HepG2 (cell line): ENCODE data around the gene GARIN5A. TPM values are rescaled to one million over a fixed set of nuclear protein-coding genes. Genes with fewer than 3 reads are reported as not detected.

Source experiments
- ATAC-seq: fragments of 200-7000 bp; cut with Tn5 transposase; 3 replicates; pipeline ENCODE4 v1.9.1; 2020; ENCODE audit warnings: mild to moderate bottlenecking, moderate library complexity
- BruUV-seq: library from RNA; stranded (reverse); fragments of 400-500 nt; replicated peaks from 2 replicates; lab custom pipeline; 2021; lab: Mats Ljungman, UMichigan
- CTCF ChIA-PET: fragments of 300-600 bp; formaldehyde crosslinking; extraction: SDS; loops from one replicate; lab custom pipeline; 2021; ENCODE audit warnings: low total read pairs, inconsistent platforms, low intra/inter-chr PET ratio; lab: Yijun Ruan, JAX
- POLR2A ChIA-PET: fragments of 350-600 bp; sonication (Branson Sonifier 250); formaldehyde crosslinking; loops from one replicate; lab custom pipeline; 2020; ENCODE audit warnings: antibody characterized with exemption, inconsistent platforms; lab: Yijun Ruan, JAX
- DNase-seq: peaks from one replicate; pipeline ENCODE4 v3.0.0-alpha.2; 2015; ENCODE audit warnings: low spot score
- FAIRE-seq: peaks from 3 replicates; lab custom pipeline; 2011; peaks lifted over from hg19 to GRCh38; lab: Jason Lieb, UNC
- H2AFZ ChIP-seq: one replicate; pipeline ENCODE4 v1.6.1; 2011; ENCODE audit warnings: low read length, inconsistent platforms
- H3K27ac ChIP-seq: fragments of 300-600 bp; 3 replicates; pipeline ENCODE4 v1.8.0; 2011; ENCODE audit warnings: mixed run types, mild to moderate bottlenecking, mixed read lengths, low read length, inconsistent platforms; ENCODE audit not compliant: insufficient read depth; ENCODE audit errors: extremely low read length
- H3K27me3 ChIP-seq, 2 experiments: fragments of 200-600 bp in 1 of 2; 2 replicates in 1 of 2; 3 replicates in 1 of 2; pipeline versions ENCODE4 v1.6.0 to v1.8.0; 2011; ENCODE audit warnings: low read length in 2 of 2, mild to moderate bottlenecking in 2 of 2, moderate library complexity in 2 of 2, inconsistent platforms in 1 of 2; ENCODE audit not compliant: insufficient read depth in 2 of 2, control insufficient read depth in 1 of 2
- H3K36me3 ChIP-seq, 2 experiments: fragments of 200-600 bp in 1 of 2; replicated peaks in 1 of 2; 2 replicates in 1 of 2; 3 replicates in 1 of 2; pipeline versions ENCODE4 v1.5.1 to v1.8.0; 2011; ENCODE audit warnings: low read length in 2 of 2, inconsistent platforms in 1 of 2; ENCODE audit not compliant: insufficient read depth in 2 of 2, control insufficient read depth in 1 of 2
- H3K4me1 ChIP-seq: 2 replicates; pipeline ENCODE4 v1.5.1; 2012; ENCODE audit warnings: low read length, inconsistent platforms; ENCODE audit not compliant: insufficient read depth
- H3K4me2 ChIP-seq: 2 replicates; pipeline ENCODE4 v1.6.0; 2011; ENCODE audit warnings: low read depth, low read length, inconsistent platforms
- H3K4me3 ChIP-seq, 3 experiments: fragments of 200-600 bp in 1 of 3; sonication (generic), shearing (Covaris generic) in 1 of 3; replicated peaks in 1 of 3; 2 replicates each; pipeline ENCODE4 v1.5.1; 2011 to 2016; ENCODE audit warnings: low read length in 3 of 3, inconsistent platforms in 2 of 3, low read depth in 2 of 3, mild to moderate bottlenecking in 2 of 3, control low read depth in 1 of 3, mixed read lengths in 1 of 3; ENCODE audit not compliant: insufficient read depth in 1 of 3
- H3K79me2 ChIP-seq: one replicate; pipeline ENCODE4 v1.6.1; 2011; ENCODE audit warnings: low read length, inconsistent platforms; ENCODE audit not compliant: insufficient read depth
- H3K9ac ChIP-seq: 2 replicates; pipeline ENCODE4 v1.6.0; 2011; ENCODE audit warnings: mild to moderate bottlenecking, low read depth, low read length, inconsistent platforms; ENCODE audit not compliant: insufficient read depth
- H3K9me3 ChIP-seq: 2 replicates; pipeline ENCODE4 v1.5.1; 2012; ENCODE audit warnings: mild to moderate bottlenecking, low read length
- H4K20me1 ChIP-seq: 2 replicates; pipeline ENCODE4 v1.6.0; 2011; ENCODE audit warnings: inconsistent platforms, mild to moderate bottlenecking, low read length, moderate library complexity; ENCODE audit not compliant: insufficient read depth
- KLF16 ChIP-seq, 2 experiments: sonication (generic) in 1 of 2; formaldehyde crosslinking in 1 of 2; IDR thresholded peaks; 2 replicates each; pipeline versions ENCODE4 v1.6.1 to v1.8.0; 2016 to 2023; ENCODE audit warnings: missing genetic modification reagents in 2 of 2, missing compliant biosample characterization in 1 of 2
- MEF2D ChIP-seq: sonication (generic); formaldehyde crosslinking; IDR thresholded peaks from 2 replicates; pipeline ENCODE4 v1.5.1; 2020; ENCODE audit warnings: mild to moderate bottlenecking, missing genetic modification reagents
- SRF ChIP-seq: IDR thresholded peaks from 2 replicates; pipeline ENCODE4 v1.6.1; 2011; ENCODE audit warnings: mild to moderate bottlenecking, low read depth, low read length, moderate library complexity
- SRY ChIP-seq: sonication (generic); formaldehyde crosslinking; IDR thresholded peaks from 2 replicates; pipeline ENCODE4 v1.8.0; 2022; ENCODE audit warnings: mild to moderate bottlenecking, missing genetic modification reagents
- ZNF234 ChIP-seq: sonication (generic); formaldehyde crosslinking; conservative IDR thresholded peaks from 2 replicates; pipeline ENCODE4 v1.5.1; 2020; ENCODE audit warnings: mild to moderate bottlenecking, missing genetic modification reagents
- ZNF383 ChIP-seq: sonication (generic); formaldehyde crosslinking; IDR thresholded peaks from 2 replicates; pipeline ENCODE4 v1.4.0; 2020; ENCODE audit warnings: missing genetic modification reagents, mild to moderate bottlenecking, borderline replicate concordance
- ZNF543 ChIP-seq: sonication (generic); formaldehyde crosslinking; IDR thresholded peaks from 2 replicates; pipeline ENCODE4 v1.4.0; 2020; ENCODE audit warnings: mild to moderate bottlenecking, missing genetic modification reagents
- ZNF557 ChIP-seq: sonication (generic); formaldehyde crosslinking; IDR thresholded peaks from 2 replicates; pipeline ENCODE4 v1.4.0; 2020; ENCODE audit warnings: missing genetic modification reagents
- ZNF792 ChIP-seq: IDR thresholded peaks from 2 replicates; pipeline ENCODE4 v1.6.1; 2016
- WGBS: methylation state at CpG from one replicate; pipeline ENCODE4 v1.1.6; 2017; ENCODE audit warnings: low lambda C conversion rate; 5-methylcytosine and 5-hydroxymethylcytosine counted together
- in situ Hi-C: cut with HindIII; loops from 2 replicates; pipeline ENCODE4 v1.10.0; 2017; ENCODE audit warnings: low pct_unique_long_range_greater_than_20kb; ENCODE audit not compliant: extremely low pct_ligation_motif_present
- intact Hi-C: fragments of 100-400 bp; cut with micrococcal nuclease; formaldehyde crosslinking; loops from one replicate; pipeline ENCODE4 v1.10.0; 2022; ENCODE audit not compliant: unreplicated experiment
- polyA plus RNA-seq, 8 experiments: library from polyadenylated mRNA; depleted of rRNA in 3 of 8; stranded (reverse) in 7 of 8; unstranded in 1 of 8; fragments of >200 nt; fragmentation: Illumina TruSeq in 4 of 8; extraction: Trizol in 4 of 8; gene quantifications; 2 replicates each; pipeline versions ENCODE4 v1.2.1 to v1.2.3, GENCODE V29; 2011 to 2016; ENCODE audit warnings: low read depth in 4 of 8, missing spikeins in 1 of 8, mixed read lengths in 1 of 8; ENCODE audit not compliant: insufficient read depth in 1 of 8
- total RNA-seq, 5 experiments: library from RNA; depleted of rRNA; stranded (reverse); fragments of >200 nt; fragmentation: Illumina TruSeq; extraction: Trizol; gene quantifications; 2 replicates each; pipeline ENCODE4 v1.2.3, GENCODE V29; 2016; ENCODE audit warnings: low read depth in 1 of 5
- TF ChIP-seq, protein P1 (sequence below): sonication (generic); formaldehyde crosslinking; IDR thresholded peaks from 2 replicates; pipeline ENCODE4 v1.8.0; 2022; ENCODE audit warnings: mild to moderate bottlenecking, missing genetic modification reagents, moderate library complexity
- TF ChIP-seq, protein P2 (sequence below): IDR thresholded peaks from 2 replicates; pipeline ENCODE4 v1.6.1; 2016; ENCODE audit warnings: missing compliant biosample characterization, missing genetic modification reagents, borderline replicate concordance

Gene GARIN5A
- total and polyA plus RNA-seq, 2 of the 13 experiments (the other 11 are each of a cell fraction or from before 2014, with no cell fraction given), result not detected

DNA sequence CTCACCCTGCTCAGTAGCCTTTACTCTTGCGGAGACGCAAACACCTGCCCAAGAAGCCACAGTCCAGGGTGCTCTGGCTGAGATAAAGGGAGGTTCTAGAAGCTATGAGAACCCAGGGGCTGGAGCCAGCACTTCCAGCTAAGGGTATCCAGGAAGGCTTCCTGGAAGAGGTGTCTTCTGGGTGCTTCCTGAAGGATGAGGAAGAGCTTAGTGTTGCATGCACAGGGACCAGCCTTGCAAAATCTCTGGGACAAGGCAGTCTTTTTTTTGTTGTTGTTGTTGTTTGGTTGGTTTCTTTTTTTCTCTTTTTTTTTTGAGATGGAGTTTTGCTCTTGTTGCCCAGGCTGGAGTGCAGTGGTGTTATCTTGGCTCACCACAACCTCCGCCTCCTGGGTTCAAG, 23.4 kb downstream of the GARIN5A start:
- ChIA-PET CTCF (no interaction called here), POLR2A (no interaction called here)
- ATAC-seq (no peak), FAIRE-seq (no peak), DNase-seq (no peak)
- H3K27me3 ChIP-seq, result peaks cover 1 to 18% of the 10 kb centered on the region in 2 experiments; a peak in 3 of 5 replicates
- H3K27ac ChIP-seq, result no peak overlapping the region
- no peaks in the 10 kb centered on the region for H3K36me3 ChIP-seq
- no peaks in the 10 kb centered on the region for H4K20me1 ChIP-seq
- no peaks in the 10 kb centered on the region for H3K9me3 ChIP-seq
- H3K9ac ChIP-seq, result no peak overlapping the region
- no peak overlapping the region for H3K4me3 ChIP-seq
- H2AFZ ChIP-seq, result no peak overlapping the region
- H3K4me2 ChIP-seq, result no peak overlapping the region
- H3K79me2 ChIP-seq, result no peaks in the 10 kb centered on the region
- no TSS peak for BruUV-seq
- TF ChIP-seq ZNF557 (CRISPR knock-in tag) (no peak), ZNF543 (CRISPR knock-in tag) (no peak), ZNF383 (no peak), ZNF234 (no peak), MEF2D (CRISPR knock-in tag) (no peak), KLF16 (CRISPR knock-in tag; IDR thresholded peaks at IDR 0.05) (no peak), SRF (no peak), ZNF792 (CRISPR knock-in tag) (no peak), SRY (CRISPR knock-in tag) (no peak)
- TF ChIP-seq, protein P1, sequence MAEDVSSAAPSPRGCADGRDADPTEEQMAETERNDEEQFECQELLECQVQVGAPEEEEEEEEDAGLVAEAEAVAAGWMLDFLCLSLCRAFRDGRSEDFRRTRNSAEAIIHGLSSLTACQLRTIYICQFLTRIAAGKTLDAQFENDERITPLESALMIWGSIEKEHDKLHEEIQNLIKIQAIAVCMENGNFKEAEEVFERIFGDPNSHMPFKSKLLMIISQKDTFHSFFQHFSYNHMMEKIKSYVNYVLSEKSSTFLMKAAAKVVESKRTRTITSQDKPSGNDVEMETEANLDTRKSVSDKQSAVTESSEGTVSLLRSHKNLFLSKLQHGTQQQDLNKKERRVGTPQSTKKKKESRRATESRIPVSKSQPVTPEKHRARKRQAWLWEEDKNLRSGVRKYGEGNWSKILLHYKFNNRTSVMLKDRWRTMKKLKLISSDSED (CRISPR knock-in tag), result no peak
- TF ChIP-seq, protein P2, sequence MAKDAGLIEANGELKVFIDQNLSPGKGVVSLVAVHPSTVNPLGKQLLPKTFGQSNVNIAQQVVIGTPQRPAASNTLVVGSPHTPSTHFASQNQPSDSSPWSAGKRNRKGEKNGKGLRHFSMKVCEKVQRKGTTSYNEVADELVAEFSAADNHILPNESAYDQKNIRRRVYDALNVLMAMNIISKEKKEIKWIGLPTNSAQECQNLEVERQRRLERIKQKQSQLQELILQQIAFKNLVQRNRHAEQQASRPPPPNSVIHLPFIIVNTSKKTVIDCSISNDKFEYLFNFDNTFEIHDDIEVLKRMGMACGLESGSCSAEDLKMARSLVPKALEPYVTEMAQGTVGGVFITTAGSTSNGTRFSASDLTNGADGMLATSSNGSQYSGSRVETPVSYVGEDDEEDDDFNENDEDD (CRISPR knock-in tag), result no peak
- intact Hi-C loops, result no loop called here
- 84% methylated on average over 3 of the region's 3 CpGs for WGBS
- in situ Hi-C loops, result no loop called here
- no peaks in the 10 kb centered on the region for H3K4me1 ChIP-seq
